Jurkat, Clone E6-1 (cell line): ENCODE measurements around the gene OSBPL6.

Source experiments
- DNase-seq: peaks from one replicate; pipeline ENCODE4 v3.0.0-alpha.2; 2011; ENCODE audit warnings: low read depth, low spot score
- H3K4me3 ChIP-seq: 2 replicates; pipeline ENCODE4 v1.5.1; 2011; ENCODE audit warnings: mild to moderate bottlenecking, low read length, control low read depth, moderate library complexity

Gene OSBPL6

DNA sequence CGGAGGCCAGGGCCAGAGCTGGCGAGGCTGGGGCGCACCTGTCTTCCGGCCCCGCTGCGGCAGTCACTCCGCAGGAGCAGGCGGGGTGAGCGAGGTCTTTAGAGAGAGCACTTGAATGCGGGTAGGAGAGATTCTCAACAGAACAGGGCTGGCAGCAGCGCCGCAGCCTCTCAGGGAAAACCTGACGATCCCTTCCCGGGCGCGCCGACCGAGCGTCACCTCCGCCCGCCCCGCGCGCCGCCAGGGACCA, 256.1 kb downstream of the OSBPL6 start:
- DNase-seq = peak; percentile 68
- peak overlapping the region; percentile 92 for H3K4me3 ChIP-seq

DNA sequence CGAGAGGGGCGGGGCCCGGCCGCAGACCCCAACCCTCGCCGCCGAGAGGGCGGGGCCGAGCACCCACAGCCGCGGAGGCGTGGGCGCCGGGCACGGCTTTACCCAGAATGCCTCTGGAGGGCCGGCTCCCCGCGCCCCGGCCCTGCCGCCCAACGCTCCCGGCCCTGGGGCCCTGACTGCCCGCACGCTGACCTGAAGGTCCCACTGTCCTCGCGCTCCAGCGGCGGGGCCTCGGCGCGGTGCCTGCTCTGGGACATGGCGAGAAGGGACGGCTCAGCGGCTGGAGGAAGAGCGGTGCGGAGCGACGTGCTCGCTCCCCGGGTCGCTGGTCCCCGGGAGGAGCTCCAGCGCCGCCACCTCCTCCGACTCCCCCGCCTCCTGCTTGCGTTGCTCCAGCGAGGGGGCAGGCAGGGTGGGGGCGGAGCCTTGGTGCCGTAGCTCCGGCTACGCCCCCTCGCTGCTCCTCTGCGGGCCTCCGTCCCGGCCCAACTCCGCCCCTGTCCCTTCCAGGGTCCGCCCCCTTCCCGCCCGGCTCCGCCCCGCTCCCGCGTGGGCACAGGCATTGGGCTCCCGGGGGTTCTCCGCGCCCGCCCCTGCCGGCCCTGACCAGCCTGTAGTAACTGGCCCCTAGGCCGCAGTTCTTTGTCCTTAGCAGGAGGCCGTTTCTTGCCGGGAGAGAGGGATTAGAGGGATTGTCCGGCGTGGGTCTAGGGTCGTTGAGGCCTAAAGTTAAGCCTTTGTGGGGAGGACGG, 256.6 kb downstream of the OSBPL6 start, which contains the start of the genes PJVK and PRKRA:
PJVK (plus strand) TSS at position 605 of the 752 bp plus-strand sequence. CDS start 2,032 bp downstream, outside the sequence.
PRKRA (minus strand) TSS at position 402 of the 752 bp plus-strand sequence; CDS start at position 257, 145 bp downstream.
- H3K4me3 ChIP-seq = peak within 1 kb of the TSS; percentile 92
- DNase-seq = peak; percentile 92

DNA sequence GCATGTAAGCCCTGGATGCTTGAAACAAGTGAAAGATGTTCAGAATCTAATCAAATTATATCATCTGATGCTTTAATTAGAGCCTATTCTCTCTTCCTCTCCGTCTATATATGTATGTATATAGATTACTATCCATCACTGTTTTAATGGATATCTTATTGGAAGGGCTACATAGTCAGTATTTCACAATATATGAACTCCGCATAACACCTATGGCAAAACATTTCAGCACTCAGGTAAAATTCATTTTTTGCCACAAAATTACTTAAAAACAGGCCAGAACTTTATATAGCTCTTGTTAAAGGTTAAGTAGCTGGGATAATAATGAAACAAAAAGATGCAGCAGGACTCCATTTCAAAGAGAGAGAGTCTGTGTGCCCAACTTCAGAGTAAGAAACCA, 258.0 kb downstream of the OSBPL6 start:
- no peak for DNase-seq
- no peak overlapping the region for H3K4me3 ChIP-seq
